ENCODE measurements around the gene USF3.

The USF3 gene

GRCh38 chr3:113606539-113607218 lies 89.8 kb downstream of the USF3 start:
- DNase-seq, result peak; percentile 39

- DNase-seq, result no peak
Measured at GRCh38 chr3:113602836-113603235, 93.6 kb downstream of the USF3 start.

GRCh38 chr3:113602256-113602655 lies 94.2 kb downstream of the USF3 start:
- no peak for DNase-seq

GRCh38 chr3:113601240-113601639 lies 95.2 kb downstream of the USF3 start:
- no peak for DNase-seq

- DNase-seq, result no peak
Measured at GRCh38 chr3:113600418-113601182, 95.8 kb downstream of the USF3 start.

Measured in central memory CD4-positive, alpha-beta T cell (primary cell).